A673 (cell line): ENCODE results near the gene DYNLRB2.

Experiments used
- CTCF ChIP-seq: fragments of 300-800, 200-600 bp; sonication (generic); conservative IDR thresholded peaks from 2 replicates; pipeline ENCODE4 v1.5.1; 2017; ENCODE audit warnings: low read depth, mild to moderate bottlenecking, antibody characterized with exemption, low read length, moderate library complexity, mixed read lengths
- EZH2 ChIP-seq: fragments of 200-600 bp; sonication (generic); IDR thresholded peaks from 2 replicates; pipeline ENCODE4 v1.6.1; 2017; ENCODE audit warnings: borderline replicate concordance, low read depth, mild to moderate bottlenecking, mixed read lengths, antibody characterized with exemption, low read length; ENCODE audit not compliant: poor library complexity, severe bottlenecking

- TF ChIP-seq CTCF (no peak), EZH2 (no peak)
These were observed 18.6 kb downstream of the DYNLRB2 start for GRCh38 chr16:80559369-80559768.
